BLaER1 (cell line): ENCODE data around the gene RMND5B.

Experiments
- H3K27ac ChIP-seq: shearing (Covaris generic); formaldehyde crosslinking; 2 replicates; pipeline ENCODE4 v1.8.1; 2022
- H3K27me3 ChIP-seq: shearing (Covaris generic); formaldehyde crosslinking; 2 replicates; pipeline ENCODE4 v1.8.1; 2022
- H3K36me3 ChIP-seq: shearing (Covaris generic); formaldehyde crosslinking; 2 replicates; pipeline ENCODE4 v1.8.1; 2022
- H3K4me1 ChIP-seq: shearing (Covaris generic); formaldehyde crosslinking; 2 replicates; pipeline ENCODE4 v1.8.1; 2022
- H3K4me2 ChIP-seq: shearing (Covaris generic); formaldehyde crosslinking; 2 replicates; pipeline ENCODE4 v1.8.1; 2022
- H3K4me3 ChIP-seq: shearing (Covaris generic); formaldehyde crosslinking; 2 replicates; pipeline ENCODE4 v1.8.1; 2022
- H3K9ac ChIP-seq: shearing (Covaris generic); formaldehyde crosslinking; 2 replicates; pipeline ENCODE4 v1.8.1; 2022
- H3K9me3 ChIP-seq: shearing (Covaris generic); formaldehyde crosslinking; 2 replicates; pipeline ENCODE4 v1.8.1; 2022
- H4K20me1 ChIP-seq: shearing (Covaris generic); formaldehyde crosslinking; 2 replicates; pipeline ENCODE4 v1.8.1; 2022
- Cebpa-rat ChIP-seq: shearing (Covaris generic); IDR thresholded peaks from 2 replicates; pipeline ENCODE4 v1.8.1; 2022

Gene RMND5B

DNA sequence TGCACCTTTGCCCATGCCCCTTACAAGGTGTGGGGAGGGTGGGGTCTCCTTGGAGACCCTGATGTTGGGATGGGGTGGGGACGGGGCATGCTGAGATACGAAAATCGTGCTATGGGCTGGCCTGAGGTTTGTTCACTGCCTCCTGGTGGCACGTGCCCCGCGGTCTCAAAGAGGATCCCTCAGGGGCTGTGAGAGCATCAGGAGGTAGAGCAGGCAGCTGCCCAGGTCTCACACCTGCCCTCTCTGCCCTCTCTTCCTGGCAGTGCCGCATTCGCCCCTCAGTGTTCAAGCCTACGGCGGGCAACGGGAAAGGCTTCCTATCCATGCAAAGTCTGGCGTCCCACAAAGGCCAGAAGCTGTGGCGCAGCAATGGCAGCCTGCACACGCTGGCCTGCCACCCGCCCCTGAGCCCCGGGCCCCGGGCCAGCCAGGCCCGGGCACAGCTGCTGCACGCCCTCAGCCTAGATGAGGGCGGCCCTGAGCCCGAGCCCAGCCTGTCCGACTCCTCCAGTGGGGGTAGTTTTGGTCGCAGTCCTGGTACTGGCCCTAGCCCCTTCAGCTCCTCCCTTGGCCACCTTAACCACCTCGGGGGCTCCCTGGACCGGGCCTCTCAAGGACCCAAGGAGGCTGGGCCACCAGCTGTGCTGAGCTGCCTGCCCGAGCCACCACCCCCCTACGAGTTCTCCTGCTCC is 10.8 kb upstream of the RMND5B start:
- peak overlapping the region; percentile 86 for H3K9ac ChIP-seq

GRCh38 chr5:178120607-178121357 is 10.0 kb upstream of the RMND5B start:
- peak overlapping the region; percentile 96 for H3K27ac ChIP-seq
- H3K9me3 ChIP-seq: no peaks in the 10 kb centered on the region
- peak overlapping the region; percentile 63 for H3K4me3 ChIP-seq
- H3K4me1 ChIP-seq: peaks cover 98% of the 10 kb centered on the region
- H3K27me3 ChIP-seq: no peaks in the 10 kb centered on the region
- peaks cover 21% of the 10 kb centered on the region; the same call in 1 of the 2 replicates for H3K36me3 ChIP-seq
- H3K4me2 ChIP-seq: peak overlapping the region; percentile 99
- TF ChIP-seq Cebpa-rat: no peak
- H3K9ac ChIP-seq: peak overlapping the region; percentile 86
- H4K20me1 ChIP-seq: peaks cover 25% of the 10 kb centered on the region; the same call in 1 of the 2 replicates

More for the DNA sequence above, 10.8 kb upstream of the RMND5B start:
- Histone ChIP-seq H3K4me1 (peaks cover 100% of the 10 kb centered on the region), H4K20me1 (peaks cover 23% of the 10 kb centered on the region; the same call in 1 of the 2 replicates), H3K27me3 (no peaks in the 10 kb centered on the region), H3K4me2 (peak overlapping the region; percentile 99), H3K36me3 (peaks cover 20% of the 10 kb centered on the region; the same call in 1 of the 2 replicates), H3K27ac (peak overlapping the region; percentile 96), H3K4me3 (peak overlapping the region; percentile 42; the same call in 1 of the 2 replicates), H3K9me3 (no peaks in the 10 kb centered on the region)
- TF ChIP-seq Cebpa-rat: no peak

GRCh38 chr5:178121391-178122276 is 9.2 kb upstream of the RMND5B start:
- Histone ChIP-seq H3K4me1 (peaks cover 97% of the 10 kb centered on the region), H3K27ac (peak overlapping the region; percentile 96), H3K27me3 (no peaks in the 10 kb centered on the region), H3K9ac (peak overlapping the region; percentile 83), H3K9me3 (no peaks in the 10 kb centered on the region), H4K20me1 (peaks cover 25% of the 10 kb centered on the region; the same call in 1 of the 2 replicates), H3K4me2 (peak overlapping the region; percentile 99), H3K36me3 (peaks cover 21% of the 10 kb centered on the region; the same call in 1 of the 2 replicates), H3K4me3 (peak overlapping the region; percentile 63)
- TF ChIP-seq Cebpa-rat: no peak

- peak overlapping the region; percentile 63 for H3K4me3 ChIP-seq
- H3K4me1 ChIP-seq: peaks cover 97% of the 10 kb centered on the region
- no peaks in the 10 kb centered on the region for H3K9me3 ChIP-seq
- no peaks in the 10 kb centered on the region for H3K27me3 ChIP-seq
- peaks cover 21% of the 10 kb centered on the region; the same call in 1 of the 2 replicates for H3K36me3 ChIP-seq
- TF ChIP-seq Cebpa-rat: no peak
- peaks cover 25% of the 10 kb centered on the region; the same call in 1 of the 2 replicates for H4K20me1 ChIP-seq
- H3K4me2 ChIP-seq: peak overlapping the region; percentile 99
- H3K9ac ChIP-seq: peak overlapping the region; percentile 83
- peak overlapping the region; percentile 96 for H3K27ac ChIP-seq
Observed at GRCh38 chr5:178122346-178122745, 8.5 kb upstream of the RMND5B start.

DNA sequence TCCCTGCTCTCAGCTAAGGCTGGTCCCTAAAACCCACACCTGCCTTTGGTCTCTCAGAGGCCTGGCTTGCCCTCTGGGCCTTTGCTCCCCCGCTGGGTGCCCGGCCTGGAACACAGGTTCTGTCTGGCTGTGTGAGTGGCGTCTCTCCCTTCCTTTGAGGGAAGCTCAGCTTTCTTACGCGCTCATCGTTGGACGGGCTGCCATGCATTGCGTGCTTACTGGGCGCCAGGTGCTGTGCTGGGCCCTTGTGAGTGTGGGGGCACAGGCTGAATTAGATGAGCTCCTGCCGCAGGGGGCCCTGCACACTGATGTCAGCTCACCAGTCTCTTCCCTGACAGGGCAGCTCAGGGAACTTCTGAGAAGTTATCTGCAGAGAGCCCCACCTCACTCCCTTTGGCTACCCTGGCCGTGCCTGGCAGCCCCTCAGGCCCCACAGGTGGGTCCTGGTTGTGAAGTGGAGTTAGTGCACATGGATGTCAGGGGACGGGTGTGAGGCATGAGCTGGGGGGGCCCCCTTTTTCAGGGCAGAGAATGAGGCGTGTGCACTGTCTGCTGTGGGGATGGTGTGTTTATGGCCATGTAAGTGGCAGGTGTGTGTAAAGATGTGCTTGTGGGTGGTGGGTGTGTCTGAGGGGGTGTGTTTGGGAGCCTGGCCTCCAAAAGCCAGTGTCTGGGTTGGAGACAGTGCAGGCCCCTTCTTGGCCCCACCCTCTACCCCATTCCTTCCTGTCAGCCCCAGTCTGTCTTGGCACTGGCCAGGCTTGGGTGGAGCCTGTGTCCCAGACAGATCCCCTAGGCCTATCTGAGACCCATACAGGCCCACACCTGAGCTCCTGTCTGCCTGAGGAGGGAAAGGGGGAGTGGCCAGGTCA is 7.5 kb upstream of the RMND5B start:
- H3K36me3 ChIP-seq: peaks cover 21% of the 10 kb centered on the region; the same call in 1 of the 2 replicates
- no peak for TF ChIP-seq Cebpa-rat
- peak overlapping the region; percentile 96 for H3K27ac ChIP-seq
- H3K4me1 ChIP-seq: peaks cover 89% of the 10 kb centered on the region
- no peaks in the 10 kb centered on the region for H3K27me3 ChIP-seq
- H3K9ac ChIP-seq: peak overlapping the region; percentile 83
- H3K9me3 ChIP-seq: no peaks in the 10 kb centered on the region
- H3K4me2 ChIP-seq: peak overlapping the region; percentile 99
- H4K20me1 ChIP-seq: peaks cover 25% of the 10 kb centered on the region; the same call in 1 of the 2 replicates
- peak overlapping the region; percentile 63; the same call in 1 of the 2 replicates for H3K4me3 ChIP-seq

- no peak for TF ChIP-seq Cebpa-rat
- Histone ChIP-seq H3K27me3 (no peaks in the 10 kb centered on the region), H4K20me1 (peaks cover 25% of the 10 kb centered on the region; the same call in 1 of the 2 replicates), H3K27ac (peak overlapping the region; percentile 96), H3K4me2 (peak overlapping the region; percentile 99), H3K4me3 (no peak overlapping the region; the same call in 1 of the 2 replicates), H3K9ac (peak overlapping the region; percentile 83), H3K4me1 (peaks cover 89% of the 10 kb centered on the region), H3K9me3 (no peaks in the 10 kb centered on the region), H3K36me3 (peaks cover 21% of the 10 kb centered on the region; the same call in 1 of the 2 replicates)
Observed at GRCh38 chr5:178123966-178124925, 6.6 kb upstream of the RMND5B start.

DNA sequence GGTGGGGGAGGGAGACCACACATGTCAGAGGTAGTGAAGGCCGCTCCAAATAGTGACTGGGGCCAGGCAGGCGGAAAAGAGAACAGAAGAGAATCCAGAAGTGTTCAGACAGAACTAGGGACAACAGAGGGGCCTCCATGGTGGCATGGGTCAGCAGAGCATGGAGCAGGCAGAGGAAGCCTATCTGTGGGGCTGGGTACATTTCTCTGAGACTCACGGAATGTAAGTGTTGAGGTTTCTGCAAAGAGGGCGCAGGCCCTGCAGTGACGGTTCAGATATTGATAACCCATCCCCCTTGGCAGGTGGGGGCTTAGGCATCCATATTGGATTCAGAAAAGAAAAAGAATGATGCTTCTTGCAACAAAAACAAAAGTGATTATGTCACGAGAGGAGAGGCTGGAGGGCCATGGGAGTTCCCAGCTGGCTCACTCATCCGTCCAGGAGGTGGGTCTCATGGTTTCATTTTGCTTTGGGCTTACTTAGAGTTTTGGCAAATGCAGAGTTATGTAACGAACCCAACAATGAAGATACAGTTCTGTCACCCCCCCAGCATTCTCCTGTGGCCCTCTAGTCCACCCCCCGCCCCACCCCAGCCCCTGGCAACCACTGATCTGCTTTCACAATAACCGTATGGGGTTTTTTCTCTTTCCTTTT is 5.4 kb upstream of the RMND5B start:
- Histone ChIP-seq H3K27me3 (no peaks in the 10 kb centered on the region), H3K36me3 (peaks cover 21% of the 10 kb centered on the region; the same call in 1 of the 2 replicates), H3K27ac (no peak overlapping the region), H3K9me3 (no peaks in the 10 kb centered on the region), H3K4me1 (peaks cover 89% of the 10 kb centered on the region), H4K20me1 (peaks cover 25% of the 10 kb centered on the region; the same call in 1 of the 2 replicates), H3K4me2 (peak overlapping the region; percentile 99; the same call in 1 of the 2 replicates), H3K9ac (no peak overlapping the region), H3K4me3 (no peak overlapping the region)
- no peak for TF ChIP-seq Cebpa-rat
